Glomerular visceral epithelial cell (primary cell): Measurements from ENCODE around the gene CDH13.

ENCODE experiments used
- DNase-seq: peaks from one replicate; pipeline ENCODE4 v3.0.0-alpha.2; 2016; ENCODE audit errors: extremely low spot score

Gene CDH13

GRCh38 chr16:83717814-83718213, 1091.0 kb downstream of the CDH13 start:
- peak; percentile 68 for DNase-seq

DNA sequence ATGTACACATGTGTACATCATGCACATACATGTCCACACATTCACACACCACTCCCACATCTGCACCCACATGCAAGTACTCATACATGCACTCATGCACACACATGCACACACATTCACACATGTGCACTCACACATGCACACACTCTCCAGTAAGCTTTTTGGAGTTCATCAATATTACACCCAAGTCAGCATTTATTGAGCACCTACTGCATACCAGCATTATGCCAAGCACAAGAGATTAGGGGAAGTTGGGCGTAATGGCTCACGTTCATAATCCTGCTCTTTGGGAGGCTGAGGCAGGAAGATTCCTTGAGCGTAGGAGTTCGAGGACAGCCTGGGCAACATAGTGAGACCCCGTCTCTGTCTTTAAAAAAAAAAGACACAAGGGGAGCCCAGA, 1093.4 kb downstream of the CDH13 start:
- DNase-seq = no peak

DNA sequence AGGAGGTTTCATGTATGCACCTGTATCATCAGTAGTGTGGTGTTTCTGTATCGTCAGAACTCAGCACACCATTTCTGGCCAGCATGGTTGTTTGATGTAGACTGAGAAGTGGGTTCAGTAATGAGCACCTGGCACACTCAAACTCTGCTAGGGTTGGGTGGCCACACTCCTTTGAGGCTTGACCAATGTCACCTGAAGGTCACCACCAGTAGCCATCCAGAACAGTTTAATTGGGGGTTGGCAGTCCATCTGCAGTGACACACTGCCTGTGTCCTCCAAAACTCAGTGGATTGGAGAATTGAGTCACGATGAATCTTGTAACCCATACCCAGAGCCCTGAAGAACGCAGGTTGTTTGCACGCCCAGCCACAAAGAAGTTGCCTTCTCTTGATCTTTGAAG, 1094.2 kb downstream of the CDH13 start:
- no peak for DNase-seq

- no peak for DNase-seq
These were observed 1094.9 kb downstream of the CDH13 start for GRCh38 chr16:83721676-83722075.

DNA sequence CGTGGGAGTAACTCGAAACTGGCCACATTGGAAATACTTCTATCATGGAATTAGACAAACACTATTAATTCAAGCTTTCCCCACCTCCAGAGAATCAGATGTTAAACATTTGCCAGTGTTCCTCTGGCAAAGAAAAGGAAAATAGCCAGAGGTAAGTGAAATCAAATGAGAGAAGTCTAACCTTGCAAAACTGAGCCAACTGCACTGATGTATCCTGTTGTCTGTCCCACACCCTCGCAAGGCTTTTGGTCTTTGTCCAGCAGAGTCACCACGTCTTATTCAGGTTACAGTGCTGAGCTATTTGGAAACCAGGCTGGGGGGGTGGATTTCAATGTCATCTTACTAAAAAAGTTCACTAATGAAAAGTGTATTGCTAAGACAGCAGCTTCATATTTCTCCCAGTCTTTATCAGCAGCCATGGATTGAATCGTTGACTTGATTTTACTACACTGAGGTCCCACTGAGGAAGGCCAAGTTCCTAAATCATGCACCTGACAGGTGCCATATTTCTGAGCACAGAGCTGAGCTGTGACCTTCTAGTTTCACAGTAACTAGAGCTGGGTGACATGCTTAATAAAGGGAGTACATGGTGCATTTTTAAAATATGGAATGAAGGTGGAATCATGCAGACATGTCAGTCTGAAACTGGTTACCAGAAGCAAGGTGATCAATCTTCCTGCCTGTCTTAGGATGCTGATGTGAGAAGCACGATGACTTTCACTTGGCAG, 1095.9 kb downstream of the CDH13 start:
- DNase-seq = no peak

DNA sequence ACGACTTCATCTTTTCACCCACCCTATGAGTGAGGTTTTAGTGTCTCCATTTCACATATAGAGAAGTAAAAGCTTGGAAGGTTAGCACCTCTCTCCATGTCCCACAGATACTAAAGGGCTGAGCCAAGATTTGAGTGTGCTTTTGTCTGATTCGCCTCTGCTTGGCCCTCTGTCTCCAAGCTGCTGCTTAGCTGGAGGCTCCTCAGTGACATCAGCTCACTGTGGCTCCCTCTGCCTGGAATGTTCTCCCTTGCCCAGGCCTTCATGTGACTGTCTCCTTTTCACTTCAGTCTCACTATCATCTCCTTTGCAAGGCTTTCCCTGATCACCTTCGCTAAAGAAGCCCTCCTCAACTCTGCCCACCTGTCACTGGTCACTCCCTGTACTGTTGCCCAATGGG, 1096.5 kb downstream of the CDH13 start:
- peak; percentile 43 for DNase-seq

GRCh38 chr16:83723901-83724300, 1097.1 kb downstream of the CDH13 start:
- no peak for DNase-seq

GRCh38 chr16:83724585-83724984, 1097.8 kb downstream of the CDH13 start:
- no peak for DNase-seq

DNA sequence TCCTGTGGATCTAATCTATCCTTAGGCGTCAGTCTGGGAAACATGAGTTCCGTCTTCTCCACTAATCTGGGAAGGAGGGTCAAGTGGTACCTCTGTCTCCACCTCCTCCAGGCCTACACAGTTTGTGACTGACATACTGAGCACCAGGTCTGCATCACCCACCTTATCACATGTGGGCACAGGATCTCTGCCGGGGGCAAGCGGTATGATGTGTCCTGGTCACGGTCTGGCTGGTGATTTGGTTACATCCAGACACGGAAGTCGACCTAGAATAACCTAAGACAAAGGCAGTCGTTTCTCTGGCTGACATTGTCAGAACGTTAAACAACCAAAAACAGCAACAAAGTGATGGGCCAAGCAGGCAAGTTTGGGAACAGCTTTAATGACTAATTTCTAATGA, 1098.5 kb downstream of the CDH13 start:
- DNase-seq = no peak

GRCh38 chr16:83727018-83727417, 1100.2 kb downstream of the CDH13 start:
- DNase-seq = peak; percentile 84

DNA sequence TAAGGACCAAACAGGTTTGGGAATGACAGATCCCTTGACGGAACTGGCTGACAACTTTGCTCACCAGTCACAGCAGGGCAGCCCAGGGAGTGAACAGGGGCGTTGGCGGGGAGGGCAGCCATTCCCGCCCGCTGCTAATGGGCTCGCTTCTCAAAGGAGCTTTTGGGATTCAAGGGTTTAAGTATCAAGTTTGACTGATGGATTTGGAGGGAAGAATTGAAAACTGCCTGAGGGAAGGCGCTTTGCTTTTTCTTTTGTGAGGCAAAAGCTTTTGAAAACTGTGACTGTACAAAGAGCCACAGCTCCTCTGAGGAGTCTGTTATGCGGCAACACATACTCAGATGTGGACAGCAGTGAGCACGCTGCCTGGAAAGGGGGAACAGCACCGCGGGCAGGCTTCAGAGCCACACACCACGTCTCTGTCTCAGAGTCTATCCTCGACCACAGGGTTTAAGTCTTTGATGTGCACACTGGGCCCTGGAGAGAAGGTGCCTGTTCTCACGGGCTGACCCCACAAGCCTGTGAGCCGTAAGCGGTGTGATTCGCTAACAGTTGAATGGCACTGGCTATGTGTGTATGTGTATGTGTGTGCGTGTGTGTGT, 1101.1 kb downstream of the CDH13 start:
- no peak for DNase-seq

GRCh38 chr16:83728492-83728891, 1101.7 kb downstream of the CDH13 start:
- no peak for DNase-seq

GRCh38 chr16:83730812-83731211, 1104.0 kb downstream of the CDH13 start:
- no peak for DNase-seq

DNA sequence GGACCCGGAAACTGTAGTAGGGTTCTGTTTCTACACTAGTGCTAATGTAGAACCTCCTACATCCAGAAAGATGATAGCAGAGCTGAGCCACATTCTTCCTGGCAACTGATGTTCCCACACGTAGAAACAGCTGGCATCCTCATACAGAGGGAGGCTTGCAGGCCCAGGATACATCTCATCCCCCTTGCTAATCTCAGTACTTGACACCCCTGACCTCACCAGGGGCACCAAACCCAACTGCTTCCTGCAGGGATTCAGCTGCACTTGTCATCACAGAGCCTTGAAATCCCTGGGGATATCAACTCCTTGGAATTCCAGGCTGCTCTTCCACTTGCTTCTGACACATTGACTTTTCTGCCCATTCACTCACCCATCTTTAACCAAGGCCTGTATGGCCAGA, 1105.8 kb downstream of the CDH13 start:
- no peak for DNase-seq

- peak; percentile 46 for DNase-seq
These were observed 1106.5 kb downstream of the CDH13 start for GRCh38 chr16:83733301-83733700.

DNA sequence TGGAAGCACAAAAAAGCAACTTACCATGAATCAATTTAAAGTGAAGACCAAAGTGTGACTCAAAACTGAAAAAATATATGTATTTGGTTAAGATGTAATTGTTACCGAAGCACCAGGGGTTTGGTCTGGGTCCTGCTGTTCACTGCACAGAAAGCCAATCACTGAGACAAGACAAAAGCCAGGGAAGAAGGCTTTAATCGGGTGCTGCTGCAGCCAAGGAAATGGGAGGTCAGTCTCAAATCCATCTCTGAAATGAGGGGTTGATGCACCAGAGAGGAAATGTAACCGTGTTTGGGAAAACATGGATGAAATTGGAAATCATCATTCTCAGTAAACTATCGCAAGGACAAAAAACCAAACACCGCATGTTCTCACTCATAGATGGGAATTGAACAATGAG, 1107.4 kb downstream of the CDH13 start:
- no peak for DNase-seq

DNA sequence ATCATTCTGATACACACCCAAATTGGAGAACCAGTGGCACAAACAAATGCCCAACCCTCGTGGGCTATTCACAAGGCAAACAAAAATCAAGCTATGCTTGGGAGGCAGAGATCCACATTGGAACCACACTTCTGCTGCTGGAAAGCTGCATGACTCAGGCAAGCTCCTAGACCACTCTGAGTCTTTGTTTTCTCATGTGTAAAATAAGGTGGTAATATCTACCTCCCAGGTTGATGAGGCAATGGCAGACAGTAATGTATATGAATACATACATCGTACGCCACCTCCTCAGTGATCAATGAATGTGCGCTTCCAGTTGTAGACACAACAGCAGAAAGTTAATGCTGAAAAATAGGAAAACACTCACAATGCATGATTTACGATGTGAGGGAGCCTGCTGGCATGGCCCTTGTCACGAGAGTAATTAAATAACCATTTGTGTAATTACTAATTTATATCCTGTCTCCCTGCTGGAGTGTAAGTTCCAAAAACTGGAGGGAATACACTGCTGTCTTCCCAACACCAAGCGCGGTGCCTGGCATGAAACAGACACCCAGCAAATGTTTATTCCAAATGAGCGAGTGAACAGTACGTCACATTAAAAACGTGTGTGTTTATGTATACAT, 1111.1 kb downstream of the CDH13 start:
- DNase-seq = peak; percentile 45

DNA sequence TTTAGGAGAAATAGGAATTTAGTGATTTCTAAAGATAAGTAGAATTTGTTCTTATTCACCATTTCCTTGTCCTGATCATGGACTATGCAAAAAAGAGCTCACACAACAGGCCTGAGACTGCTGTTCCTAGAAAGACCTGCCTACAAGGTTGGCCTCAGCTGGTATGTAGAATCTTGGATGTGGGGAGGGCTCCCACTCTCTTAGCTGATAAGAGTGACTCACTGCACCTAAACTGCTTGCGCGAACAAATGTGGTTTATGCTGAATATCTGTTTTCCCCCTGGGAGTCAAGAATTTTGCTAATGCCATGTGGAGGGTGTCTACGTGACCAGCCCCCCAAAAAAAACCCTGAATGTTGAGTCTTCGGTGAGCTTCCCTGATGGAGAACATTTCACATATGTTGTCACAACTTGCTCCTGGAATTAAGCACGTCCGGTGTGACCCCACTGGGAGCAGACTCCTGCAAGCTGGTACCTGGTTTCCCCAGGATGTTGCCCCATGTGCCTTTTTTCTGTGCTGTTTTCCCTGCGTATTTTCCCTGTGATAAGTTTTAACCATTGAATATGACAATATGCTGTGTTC, 1112.2 kb downstream of the CDH13 start:
- DNase-seq = peak; percentile 52

GRCh38 chr16:83742124-83742899, 1115.5 kb downstream of the CDH13 start:
- no peak for DNase-seq

DNA sequence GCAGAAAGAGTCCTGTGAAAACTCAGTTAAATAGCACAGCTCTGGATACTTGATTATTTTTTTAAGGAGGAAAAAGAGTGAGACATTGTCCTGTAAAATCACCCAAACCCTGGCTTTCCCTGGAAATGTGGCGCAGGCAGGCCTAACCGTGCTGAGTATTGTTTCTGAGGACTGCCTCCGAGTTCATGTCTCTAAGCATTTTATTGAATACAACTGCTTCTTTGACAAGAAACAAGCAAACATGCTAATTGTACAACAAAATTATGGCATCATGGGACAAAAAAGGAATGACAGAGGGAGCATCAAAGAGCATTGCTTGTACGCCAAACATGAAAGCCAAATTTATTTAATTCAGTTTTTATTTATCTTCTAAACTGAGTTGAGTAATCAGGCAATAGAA, 1116.5 kb downstream of the CDH13 start:
- no peak for DNase-seq

- no peak for DNase-seq
These were observed 1117.0 kb downstream of the CDH13 start for GRCh38 chr16:83743720-83744119.

DNA sequence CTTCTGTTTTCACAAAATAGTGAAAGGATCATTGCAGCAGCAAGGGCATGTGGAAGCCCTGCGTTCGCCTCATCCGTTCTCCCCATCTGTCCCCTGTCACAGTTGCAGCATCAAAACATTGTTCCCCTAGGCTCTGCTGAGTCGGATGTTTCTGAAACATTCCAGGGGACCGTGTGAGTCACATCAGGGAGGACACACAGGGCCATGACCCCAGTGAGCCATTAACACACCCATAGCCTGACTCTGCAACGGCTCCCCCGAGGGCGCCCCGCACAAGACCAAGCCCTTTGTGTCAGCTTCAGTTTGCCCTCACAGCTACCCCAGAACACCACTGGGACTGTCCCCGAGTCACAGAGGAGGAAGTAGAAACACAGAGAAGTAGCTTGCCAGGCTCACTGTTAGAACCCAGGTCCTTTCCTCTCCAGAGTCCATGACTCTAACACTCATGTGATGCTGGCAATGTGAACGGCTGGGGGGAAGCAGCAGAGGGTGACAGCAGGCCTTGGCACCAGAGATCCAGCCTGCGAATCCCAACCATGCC, 1117.7 kb downstream of the CDH13 start:
- DNase-seq = peak; percentile 41
